MM.1S (cell line): ENCODE results near the gene SCARF1.

Source experiments
- EZH2 ChIP-seq: fragments of 300-600 bp; sonication (generic); optimal IDR thresholded peaks from 2 replicates; pipeline ENCODE3; 2017; ENCODE audit warnings: low read depth, mild to moderate bottlenecking, antibody characterized with exemption, low read length, mixed read lengths
- EZH2phosphoT487 ChIP-seq: fragments of 300-600 bp; sonication (generic); IDR thresholded peaks from 2 replicates; pipeline ENCODE4 v1.6.1; 2018; ENCODE audit warnings: antibody characterized with exemption, low read length
- TF ChIP-seq, protein P1 (sequence below): fragments of 300-600 bp; sonication (generic); IDR thresholded peaks from 2 replicates; pipeline ENCODE4 v1.5.1; 2016; ENCODE audit warnings: antibody characterized with exemption, low read length, mixed read lengths

DNA sequence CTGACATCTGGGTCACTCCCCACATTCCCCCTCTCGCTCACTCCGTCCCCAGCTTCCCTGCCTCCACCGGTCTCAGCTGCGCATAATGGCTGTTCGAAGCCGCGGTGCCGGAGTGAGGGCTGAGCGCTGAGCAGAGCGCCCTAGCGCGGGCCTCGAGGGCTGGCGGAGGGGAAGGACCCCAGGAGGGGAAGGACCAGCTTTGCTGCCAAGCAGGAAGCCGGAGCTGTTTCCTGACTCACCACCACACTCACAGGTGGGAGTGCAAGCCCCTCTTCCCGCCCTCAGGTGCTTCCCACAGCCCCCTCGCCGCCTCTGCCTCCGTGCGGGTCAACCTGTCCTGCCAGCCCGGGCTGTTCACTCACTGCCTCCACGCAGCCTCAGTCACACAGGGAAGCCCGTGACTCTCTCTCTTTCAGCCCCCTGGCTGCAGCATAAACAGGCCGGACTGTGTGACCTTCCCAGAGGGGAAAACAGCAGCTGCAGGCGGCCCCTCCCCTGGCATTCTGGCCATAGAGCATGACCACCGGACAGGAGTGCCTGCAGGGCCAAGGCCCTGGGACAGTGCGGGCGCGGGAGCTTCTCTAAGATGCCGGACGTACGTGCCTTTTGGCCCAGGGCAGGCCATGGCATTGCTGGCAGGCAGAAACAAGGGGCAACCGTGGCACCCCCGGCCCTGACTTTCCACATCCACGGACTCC lies 40.6 kb downstream of the SCARF1 start:
- TF ChIP-seq, protein P1, sequence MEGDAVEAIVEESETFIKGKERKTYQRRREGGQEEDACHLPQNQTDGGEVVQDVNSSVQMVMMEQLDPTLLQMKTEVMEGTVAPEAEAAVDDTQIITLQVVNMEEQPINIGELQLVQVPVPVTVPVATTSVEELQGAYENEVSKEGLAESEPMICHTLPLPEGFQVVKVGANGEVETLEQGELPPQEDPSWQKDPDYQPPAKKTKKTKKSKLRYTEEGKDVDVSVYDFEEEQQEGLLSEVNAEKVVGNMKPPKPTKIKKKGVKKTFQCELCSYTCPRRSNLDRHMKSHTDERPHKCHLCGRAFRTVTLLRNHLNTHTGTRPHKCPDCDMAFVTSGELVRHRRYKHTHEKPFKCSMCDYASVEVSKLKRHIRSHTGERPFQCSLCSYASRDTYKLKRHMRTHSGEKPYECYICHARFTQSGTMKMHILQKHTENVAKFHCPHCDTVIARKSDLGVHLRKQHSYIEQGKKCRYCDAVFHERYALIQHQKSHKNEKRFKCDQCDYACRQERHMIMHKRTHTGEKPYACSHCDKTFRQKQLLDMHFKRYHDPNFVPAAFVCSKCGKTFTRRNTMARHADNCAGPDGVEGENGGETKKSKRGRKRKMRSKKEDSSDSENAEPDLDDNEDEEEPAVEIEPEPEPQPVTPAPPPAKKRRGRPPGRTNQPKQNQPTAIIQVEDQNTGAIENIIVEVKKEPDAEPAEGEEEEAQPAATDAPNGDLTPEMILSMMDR, result no peak
- TF ChIP-seq EZH2 (no peak), EZH2phosphoT487 (no peak)
